Activated T-cell treated with anti-CD3 and anti-CD28 coated beads, Interleukin-2, amount 50 U/mL, for 24 hours (primary cell): ENCODE measurements around the gene PUS1.
A peak's percentile ranks its signal among the peaks of the same experiment; 100 is the strongest.

ENCODE experiments used
- DNase-seq: peaks from one replicate; pipeline ENCODE4 v3.0.0-alpha.2; 2020
- H3K27ac Mint-ChIP-seq: 2 replicates; pipeline ENCODE4 v1.8.0; 2020; ENCODE audit warnings: mild to moderate bottlenecking, mixed read lengths
- H3K27me3 Mint-ChIP-seq: 2 replicates; pipeline ENCODE4 v1.8.0; 2020; ENCODE audit warnings: mixed read lengths
- H3K36me3 Mint-ChIP-seq: 2 replicates; pipeline ENCODE4 v1.8.0; 2020; ENCODE audit warnings: low read depth, mixed read lengths
- H3K4me1 Mint-ChIP-seq: 2 replicates; pipeline ENCODE4 v1.8.0; 2020; ENCODE audit warnings: low read depth, mixed read lengths
- H3K4me3 Mint-ChIP-seq: 2 replicates; pipeline ENCODE4 v1.8.0; 2020; ENCODE audit warnings: mild to moderate bottlenecking, moderate library complexity, mixed read lengths
- H3K9me3 Mint-ChIP-seq: 2 replicates; pipeline ENCODE4 v1.8.0; 2020; ENCODE audit warnings: mixed read lengths

Gene PUS1

GRCh38 chr12:131929581-131930456 is 743 bp downstream of the PUS1 start:
- H3K4me1 Mint-ChIP-seq: peaks cover 32% of the 10 kb centered on the region
- H3K27me3 Mint-ChIP-seq: no peaks in the 10 kb centered on the region
- H3K36me3 Mint-ChIP-seq: peaks cover 51% of the 10 kb centered on the region
- peak overlapping the region; percentile 96 for H3K27ac Mint-ChIP-seq
- peak overlapping the region; percentile 97 for H3K4me3 Mint-ChIP-seq
- peak; percentile 61 for DNase-seq
- H3K9me3 Mint-ChIP-seq: no peaks in the 10 kb centered on the region

GRCh38 chr12:131930510-131930909 is 1.4 kb downstream of the PUS1 start:
- peak overlapping the region; percentile 93 for H3K27ac Mint-ChIP-seq
- peak overlapping the region; percentile 89 for H3K4me3 Mint-ChIP-seq
- no peaks in the 10 kb centered on the region for H3K27me3 Mint-ChIP-seq
- no peaks in the 10 kb centered on the region for H3K9me3 Mint-ChIP-seq
- peaks cover 30% of the 10 kb centered on the region for H3K4me1 Mint-ChIP-seq
- DNase-seq: no peak
- H3K36me3 Mint-ChIP-seq: peaks cover 55% of the 10 kb centered on the region

DNA sequence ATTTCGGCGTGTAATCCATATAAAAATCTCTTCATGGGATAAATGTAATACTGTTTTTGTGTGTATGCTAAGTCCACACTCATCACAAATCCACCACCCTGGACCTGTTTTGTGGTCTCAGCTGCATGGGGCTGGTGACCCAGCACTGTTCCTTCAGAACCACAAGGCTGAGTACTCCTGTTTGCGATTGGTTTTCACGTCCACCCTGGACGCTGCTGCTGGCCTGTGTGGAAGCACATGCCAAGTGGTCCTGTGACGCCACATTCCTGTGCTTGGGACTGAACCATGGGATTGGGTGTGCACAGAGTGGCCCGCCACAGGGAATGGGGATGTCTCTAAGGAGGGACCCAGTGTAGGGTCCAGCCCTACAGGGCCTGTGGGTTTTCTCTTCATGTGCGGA is 4.3 kb downstream of the PUS1 start:
- H3K27ac Mint-ChIP-seq: peak overlapping the region; percentile 20
- H3K9me3 Mint-ChIP-seq: no peaks in the 10 kb centered on the region
- no peak for DNase-seq
- peaks cover 82% of the 10 kb centered on the region for H3K36me3 Mint-ChIP-seq
- no peaks in the 10 kb centered on the region for H3K27me3 Mint-ChIP-seq
- H3K4me1 Mint-ChIP-seq: peaks cover 24% of the 10 kb centered on the region
- H3K4me3 Mint-ChIP-seq: no peak overlapping the region

- no peak overlapping the region for H3K27ac Mint-ChIP-seq
- H3K27me3 Mint-ChIP-seq: no peaks in the 10 kb centered on the region
- peaks cover 89% of the 10 kb centered on the region for H3K36me3 Mint-ChIP-seq
- no peak overlapping the region for H3K4me3 Mint-ChIP-seq
- no peak for DNase-seq
- H3K4me1 Mint-ChIP-seq: peaks cover 24% of the 10 kb centered on the region
- no peaks in the 10 kb centered on the region for H3K9me3 Mint-ChIP-seq
Observed at GRCh38 chr12:131934535-131934934, 5.5 kb downstream of the PUS1 start.

DNA sequence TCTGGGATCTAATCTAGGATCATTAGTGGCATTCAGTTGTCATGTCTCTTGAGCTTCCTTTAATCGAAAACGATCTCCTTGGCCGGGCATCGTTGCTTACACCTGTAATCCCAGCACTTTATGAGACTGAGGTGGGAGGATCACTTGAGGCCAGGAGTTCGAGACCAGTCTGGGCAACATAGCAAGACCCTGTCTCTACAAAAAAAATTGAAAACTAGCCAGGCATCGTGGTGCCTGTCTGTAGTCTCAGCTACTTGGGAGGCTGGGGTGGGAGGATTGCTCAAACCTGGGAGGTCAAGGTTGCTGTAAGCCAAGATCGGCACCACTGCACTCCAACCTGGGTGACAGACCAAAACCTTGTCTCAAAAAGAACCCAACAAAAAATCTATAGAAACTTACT is 9.0 kb downstream of the PUS1 start:
- Mint-ChIP-seq H3K36me3 (peaks cover 93% of the 10 kb centered on the region), H3K27me3 (no peaks in the 10 kb centered on the region), H3K27ac (peak overlapping the region; percentile 40), H3K4me3 (no peak overlapping the region), H3K4me1 (peaks cover 3% of the 10 kb centered on the region), H3K9me3 (no peaks in the 10 kb centered on the region)
- DNase-seq: no peak

DNA sequence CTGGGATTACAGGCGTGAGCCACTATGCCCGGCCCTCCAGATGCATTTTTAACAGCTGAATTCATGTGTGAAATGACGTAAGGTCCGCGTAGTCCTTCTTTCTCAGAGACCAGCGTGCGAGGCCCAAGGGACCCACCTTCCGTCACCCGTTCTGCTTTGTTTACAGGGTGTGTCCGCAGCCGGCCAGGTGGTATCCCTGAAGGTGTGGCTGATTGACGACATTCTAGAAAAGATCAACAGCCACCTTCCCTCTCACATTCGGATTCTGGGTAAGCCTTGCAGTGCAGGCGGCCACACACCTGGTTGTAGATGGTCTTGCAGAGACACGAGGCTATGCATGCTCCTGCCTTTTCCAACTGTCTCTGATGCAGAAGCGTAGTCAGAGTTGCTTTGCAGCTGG is 9.9 kb downstream of the PUS1 start:
- Mint-ChIP-seq H3K36me3 (peaks cover 93% of the 10 kb centered on the region), H3K27me3 (no peaks in the 10 kb centered on the region), H3K4me1 (no peaks in the 10 kb centered on the region), H3K27ac (no peak overlapping the region), H3K4me3 (no peak overlapping the region), H3K9me3 (no peaks in the 10 kb centered on the region)
- no peak for DNase-seq

DNA sequence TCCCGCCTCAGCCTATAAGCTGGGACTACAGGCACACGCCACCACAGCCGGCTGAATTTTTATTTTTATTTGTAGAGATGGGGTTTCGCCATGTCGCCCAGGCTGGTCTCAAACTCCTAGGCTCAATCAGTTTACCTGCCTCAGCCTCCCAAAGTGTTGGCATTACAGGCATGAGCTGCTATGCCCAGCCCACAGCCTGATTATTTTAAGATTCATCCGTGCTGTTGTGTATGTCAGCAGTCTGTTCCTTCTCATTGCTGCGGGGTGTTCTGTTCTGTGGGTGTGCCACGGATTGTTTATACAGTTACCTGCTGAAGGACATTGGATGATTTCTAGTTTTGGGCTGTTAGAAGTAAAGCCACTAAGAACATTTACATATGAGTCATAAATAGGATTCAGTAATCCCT is 11.1 kb downstream of the PUS1 start:
- Mint-ChIP-seq H3K4me3 (no peak overlapping the region), H3K36me3 (peaks cover 96% of the 10 kb centered on the region), H3K27me3 (no peaks in the 10 kb centered on the region), H3K4me1 (no peaks in the 10 kb centered on the region), H3K27ac (no peak overlapping the region), H3K9me3 (no peaks in the 10 kb centered on the region)
- no peak for DNase-seq

- H3K4me3 Mint-ChIP-seq: no peak overlapping the region
- no peaks in the 10 kb centered on the region for H3K27me3 Mint-ChIP-seq
- no peaks in the 10 kb centered on the region for H3K4me1 Mint-ChIP-seq
- H3K27ac Mint-ChIP-seq: no peak overlapping the region
- DNase-seq: no peak
- no peaks in the 10 kb centered on the region for H3K9me3 Mint-ChIP-seq
- peaks cover 94% of the 10 kb centered on the region for H3K36me3 Mint-ChIP-seq
Observed at GRCh38 chr12:131941116-131941986, 12.3 kb downstream of the PUS1 start.

DNA sequence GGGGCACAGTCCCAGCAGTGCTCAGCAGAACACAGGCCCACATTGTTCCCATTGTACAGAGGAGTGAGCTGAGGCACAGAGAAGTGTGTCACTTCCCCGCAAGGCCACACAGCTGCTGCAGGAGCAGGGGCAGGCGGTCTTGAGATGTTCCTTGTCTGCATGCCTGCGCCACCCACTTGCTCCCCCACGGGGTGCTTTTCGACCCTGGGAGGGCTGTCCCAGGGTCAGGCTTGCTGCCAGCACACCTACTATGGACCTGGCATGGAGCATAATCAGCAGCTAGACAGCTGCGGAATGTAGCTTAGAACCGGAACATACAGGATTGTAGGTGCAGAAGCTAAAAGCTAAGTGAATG is 12.9 kb downstream of the PUS1 start:
- peaks cover 88% of the 10 kb centered on the region for H3K36me3 Mint-ChIP-seq
- H3K4me1 Mint-ChIP-seq: no peaks in the 10 kb centered on the region
- no peaks in the 10 kb centered on the region for H3K9me3 Mint-ChIP-seq
- H3K27me3 Mint-ChIP-seq: no peaks in the 10 kb centered on the region
- H3K4me3 Mint-ChIP-seq: no peak overlapping the region
- no peak overlapping the region for H3K27ac Mint-ChIP-seq
- DNase-seq: no peak

DNA sequence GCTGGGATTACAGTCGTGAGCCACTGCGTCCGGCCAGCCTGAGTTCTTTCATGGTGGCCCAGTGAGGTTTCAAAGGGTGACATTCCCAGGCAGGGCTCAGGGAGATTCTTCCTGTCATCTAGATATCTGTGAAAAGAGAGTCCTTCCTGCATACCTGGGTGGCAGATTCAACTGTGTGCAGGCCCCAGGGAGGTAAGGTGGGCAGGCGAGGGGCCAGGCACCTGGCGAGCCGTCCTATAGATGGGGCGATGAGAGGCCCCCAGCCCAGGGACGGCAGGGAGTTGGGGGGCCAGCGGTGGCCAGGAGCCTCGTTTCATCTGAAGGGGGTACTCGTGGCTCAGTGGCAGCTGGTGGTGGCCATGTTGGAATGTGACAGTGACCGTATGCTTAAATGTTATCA is 13.6 kb downstream of the PUS1 start:
- H3K27ac Mint-ChIP-seq: no peak overlapping the region
- peak; percentile 15 for DNase-seq
- H3K9me3 Mint-ChIP-seq: no peaks in the 10 kb centered on the region
- H3K27me3 Mint-ChIP-seq: no peaks in the 10 kb centered on the region
- H3K4me1 Mint-ChIP-seq: peaks cover 5% of the 10 kb centered on the region
- H3K36me3 Mint-ChIP-seq: peaks cover 87% of the 10 kb centered on the region
- no peak overlapping the region for H3K4me3 Mint-ChIP-seq

DNA sequence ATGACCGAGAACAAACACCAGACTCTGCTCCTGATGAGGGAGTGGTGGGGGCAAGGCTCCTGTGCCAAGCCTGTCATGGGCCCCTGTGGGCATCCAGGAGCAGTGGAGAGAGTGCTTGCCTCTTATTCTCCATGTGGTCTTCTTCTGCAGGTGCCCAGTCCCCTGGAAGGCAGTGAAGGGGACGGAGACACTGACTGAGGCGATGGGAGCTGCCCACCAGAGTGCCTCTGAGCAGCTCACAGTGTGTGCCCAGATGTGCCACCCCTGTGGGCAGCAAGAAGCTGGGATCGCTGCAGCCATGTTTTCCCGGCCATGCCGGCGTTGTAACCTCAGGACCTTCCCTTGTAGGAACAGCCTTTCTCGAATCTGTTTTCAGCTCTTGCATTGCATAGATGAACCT is 14.3 kb downstream of the PUS1 start:
- Mint-ChIP-seq H3K36me3 (peaks cover 84% of the 10 kb centered on the region), H3K27me3 (no peaks in the 10 kb centered on the region), H3K27ac (peak overlapping the region; percentile 18), H3K9me3 (no peaks in the 10 kb centered on the region), H3K4me1 (peaks cover 11% of the 10 kb centered on the region), H3K4me3 (no peak overlapping the region)
- DNase-seq: no peak

- Mint-ChIP-seq H3K4me3 (no peak overlapping the region), H3K4me1 (peaks cover 16% of the 10 kb centered on the region), H3K36me3 (peaks cover 80% of the 10 kb centered on the region), H3K27ac (no peak overlapping the region), H3K9me3 (no peaks in the 10 kb centered on the region), H3K27me3 (no peaks in the 10 kb centered on the region)
- no peak for DNase-seq
Observed at GRCh38 chr12:131943876-131944275, 14.8 kb downstream of the PUS1 start.

DNA sequence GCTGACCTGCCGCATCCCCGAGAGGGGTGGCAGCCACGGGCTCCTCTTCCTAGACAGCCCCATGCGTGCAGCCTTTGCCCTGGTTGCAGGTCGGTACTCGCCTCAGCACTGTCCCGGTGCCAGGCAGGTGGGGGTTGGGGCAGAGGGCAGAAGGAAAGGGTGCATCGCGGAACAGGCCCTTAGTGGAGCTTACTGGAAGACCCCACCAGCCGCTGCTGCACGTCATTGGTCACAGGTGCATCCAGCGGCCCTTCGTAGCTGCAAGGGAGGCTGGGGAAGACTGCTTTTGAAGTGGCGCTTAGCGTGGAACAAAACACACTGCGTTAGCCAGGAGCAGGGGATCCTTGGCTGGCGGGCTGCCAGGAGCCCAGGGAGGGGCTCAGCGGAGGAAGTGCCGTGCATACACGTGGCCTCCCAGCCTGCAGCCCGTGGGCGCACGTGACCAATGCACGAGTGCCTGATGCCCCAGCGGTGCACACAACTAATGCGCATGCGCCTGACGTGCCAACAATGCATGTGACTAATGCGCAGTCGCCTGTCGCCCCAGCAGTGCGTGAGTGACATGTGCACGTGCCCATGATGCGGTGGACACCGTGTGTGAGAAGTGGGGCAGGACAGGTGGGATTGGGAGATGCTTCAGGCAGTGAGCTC is 15.7 kb downstream of the PUS1 start:
- Mint-ChIP-seq H3K4me3 (no peak overlapping the region), H3K36me3 (peaks cover 71% of the 10 kb centered on the region), H3K4me1 (peaks cover 20% of the 10 kb centered on the region), H3K9me3 (no peaks in the 10 kb centered on the region), H3K27me3 (no peaks in the 10 kb centered on the region), H3K27ac (peak overlapping the region; percentile 61)
- DNase-seq: peak; percentile 32

GRCh38 chr12:131946757-131947156 is 17.7 kb downstream of the PUS1 start:
- Mint-ChIP-seq H3K27ac (no peak overlapping the region), H3K4me3 (no peak overlapping the region), H3K4me1 (peaks cover 24% of the 10 kb centered on the region), H3K36me3 (peaks cover 60% of the 10 kb centered on the region), H3K27me3 (no peaks in the 10 kb centered on the region), H3K9me3 (no peaks in the 10 kb centered on the region)
- DNase-seq: peak; percentile 27
